Activated CD8-positive, alpha-beta memory T cell treated with anti-CD3 and anti-CD28 coated beads for 1 hour (primary cell): ENCODE measurements around the gene DPH3.
"Not testable (repeated sequence)": the region's sequence is repeated elsewhere in the genome, so short reads cannot be mapped to it uniquely, and the experiment has no call there.

ENCODE experiments used
- DNase-seq, 2 donors: peaks; one replicate each; pipeline ENCODE4 v3.0.0-alpha.2; 2020; ENCODE audit warnings: low read depth in 1 of 2; ENCODE audit errors: extremely low read depth in 1 of 2

The DPH3 gene

DNA sequence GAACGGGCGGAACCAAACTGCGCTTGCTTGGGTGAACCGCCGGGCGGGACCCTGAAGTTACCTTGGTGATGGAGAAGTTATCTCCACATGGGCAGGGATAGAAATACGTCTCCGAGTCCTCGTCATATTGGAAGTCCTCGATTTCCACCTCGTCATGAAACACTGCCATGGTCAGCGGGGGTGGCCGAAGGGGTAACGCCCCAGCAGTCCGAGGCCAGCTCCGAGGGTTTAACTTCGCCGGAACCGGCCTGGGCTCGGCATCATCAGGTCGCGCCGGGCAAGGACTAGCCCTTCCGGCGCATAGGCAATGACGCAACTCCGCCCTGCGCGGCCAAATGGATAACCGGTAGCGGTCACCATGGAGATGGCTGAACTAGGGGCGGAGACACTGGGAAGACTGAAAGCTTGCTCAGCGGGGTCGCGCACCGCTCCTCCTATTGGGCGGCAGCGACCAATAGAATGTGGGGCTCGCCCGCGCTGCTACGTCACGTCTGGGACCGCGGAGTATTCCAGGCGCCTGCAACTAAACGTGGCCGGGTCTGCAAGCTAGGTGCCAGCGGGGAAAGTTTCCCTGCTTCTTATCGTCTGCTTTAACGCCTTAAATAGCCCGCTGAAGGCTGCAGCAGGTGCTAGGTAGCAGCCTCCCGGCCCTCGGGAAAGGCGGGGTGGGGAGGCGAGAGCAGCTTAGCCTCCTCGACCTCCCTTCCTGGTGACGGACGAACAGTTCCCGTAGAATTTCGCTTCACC lies at the start of gene DPH3, which contains the start of gene OXNAD1:
DPH3 (minus strand) TSS at position 236 of the 747 bp plus-strand sequence; CDS start at position 169, 67 bp downstream.
OXNAD1 (plus strand) TSS at position 505 of the 747 bp plus-strand sequence. CDS start 5,741 bp downstream, outside the sequence.
- DNase-seq, result peak; percentile 99

DNA sequence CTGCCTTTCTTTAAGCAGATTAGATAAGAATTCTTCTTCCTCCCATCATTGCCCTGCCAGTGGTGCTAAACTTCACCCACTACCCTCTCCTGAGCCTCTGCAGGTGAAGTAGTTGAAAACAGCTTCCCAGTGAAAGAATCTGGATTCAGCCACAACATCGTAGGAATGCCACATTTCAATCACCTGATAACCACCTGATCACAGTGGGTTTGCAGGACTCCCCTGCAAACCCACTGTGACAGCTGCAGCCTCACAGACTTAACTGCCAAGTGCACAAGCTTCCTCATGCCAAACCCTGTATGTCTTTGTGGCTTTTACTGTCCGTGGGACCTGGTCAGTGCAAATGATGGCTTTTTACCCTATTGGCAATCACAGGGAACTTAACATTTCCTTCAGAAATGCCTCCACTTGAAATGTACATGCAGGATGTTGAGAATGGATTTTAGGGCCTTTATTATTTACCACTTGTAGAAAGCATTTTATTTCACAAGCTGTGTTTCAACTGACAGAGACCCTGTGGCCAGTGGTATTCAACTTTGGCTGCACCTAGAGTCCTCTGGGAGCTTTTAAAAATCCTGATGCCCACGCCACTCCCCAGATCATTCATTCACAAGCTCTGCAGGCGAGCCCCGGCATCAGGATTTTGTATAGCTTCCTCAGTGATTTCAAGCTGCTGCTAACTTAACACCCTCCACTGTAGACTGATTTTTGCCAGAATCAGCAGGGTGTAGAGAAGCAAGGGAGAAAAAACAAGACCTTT lies 49.3 kb upstream of the DPH3 start:
- no peak for DNase-seq

DNA sequence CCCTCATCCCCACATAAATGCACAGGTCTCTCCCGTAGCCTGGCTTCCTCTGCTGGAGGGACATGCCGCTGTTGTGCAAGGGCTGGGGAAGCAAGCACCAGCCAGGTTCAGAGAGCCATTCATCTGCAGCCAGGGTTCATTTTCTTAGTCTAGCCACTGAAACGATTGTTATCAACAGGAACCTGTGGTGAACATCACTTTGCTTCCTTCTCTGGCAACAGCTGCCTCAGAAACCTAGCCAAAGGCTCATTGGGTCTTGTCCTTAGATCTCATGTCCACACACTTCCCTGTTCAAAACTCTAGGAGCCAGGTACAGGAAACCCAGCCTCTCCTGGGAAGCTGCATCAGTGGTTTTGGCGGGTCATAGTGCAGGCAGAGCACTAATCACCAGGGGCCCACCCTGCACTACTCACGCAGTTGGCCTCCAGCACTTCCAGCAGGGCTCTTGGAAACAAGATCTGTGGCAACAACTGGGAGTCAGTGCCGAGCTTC lies 47.3 kb upstream of the DPH3 start:
- no peak for DNase-seq

DNA sequence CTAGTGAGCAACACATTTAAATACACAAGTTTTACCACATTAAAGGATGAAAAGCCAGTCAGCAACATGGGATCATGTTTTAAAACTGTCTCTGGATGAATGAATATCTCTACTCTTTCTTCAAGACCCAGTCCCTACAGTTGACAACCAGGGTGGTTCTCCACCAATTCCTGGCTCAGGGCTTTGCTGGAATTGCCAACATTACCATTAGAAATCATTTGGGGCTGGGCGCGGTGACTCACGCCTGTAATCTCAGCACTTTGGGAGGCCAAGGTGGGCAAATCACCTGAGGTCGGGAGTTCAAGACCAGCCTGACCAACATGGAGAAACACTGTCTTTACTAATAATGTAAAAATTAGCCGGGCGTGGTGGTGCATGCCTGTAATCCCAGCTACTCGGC lies 45.7 kb upstream of the DPH3 start:
- not testable (repeated sequence) for DNase-seq

DNA sequence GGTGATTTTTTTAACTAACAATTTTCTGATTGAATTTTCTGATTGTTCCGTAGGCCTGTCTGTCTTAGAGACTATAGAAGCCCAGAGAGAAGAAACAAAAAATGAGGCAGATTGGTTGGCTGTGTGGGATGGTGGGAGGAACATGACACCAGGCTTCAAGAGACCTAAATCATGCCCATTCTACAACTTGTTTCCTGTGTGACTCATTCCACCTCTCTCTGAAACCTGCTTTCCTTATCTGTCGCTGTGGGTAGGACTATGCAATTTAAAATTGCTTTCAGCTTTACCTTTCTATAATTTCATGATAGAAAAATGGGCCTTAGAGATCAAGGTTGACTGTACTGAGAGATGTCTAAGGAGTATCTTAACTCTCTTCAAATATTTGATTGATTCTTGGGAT lies 44.8 kb upstream of the DPH3 start:
- DNase-seq, result no peak

DNA sequence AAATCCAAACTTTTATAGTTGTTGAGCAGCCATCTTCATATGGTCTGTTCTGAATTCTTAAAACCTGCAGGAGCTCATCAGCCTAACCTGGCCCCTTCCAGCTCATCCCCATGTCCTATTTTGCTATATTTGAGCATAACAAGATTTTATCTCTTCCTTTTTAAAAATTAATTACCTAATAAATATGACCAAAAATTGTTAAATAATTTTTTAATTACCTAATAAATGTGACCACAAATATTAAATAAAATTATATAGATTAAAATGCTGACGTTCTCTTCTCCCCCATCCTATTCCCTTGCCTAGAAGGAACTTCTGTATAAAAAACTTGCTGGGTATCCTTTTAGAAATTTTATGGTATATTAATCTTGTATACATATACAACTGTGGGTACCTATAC lies 44.0 kb upstream of the DPH3 start:
- DNase-seq, result no peak

DNA sequence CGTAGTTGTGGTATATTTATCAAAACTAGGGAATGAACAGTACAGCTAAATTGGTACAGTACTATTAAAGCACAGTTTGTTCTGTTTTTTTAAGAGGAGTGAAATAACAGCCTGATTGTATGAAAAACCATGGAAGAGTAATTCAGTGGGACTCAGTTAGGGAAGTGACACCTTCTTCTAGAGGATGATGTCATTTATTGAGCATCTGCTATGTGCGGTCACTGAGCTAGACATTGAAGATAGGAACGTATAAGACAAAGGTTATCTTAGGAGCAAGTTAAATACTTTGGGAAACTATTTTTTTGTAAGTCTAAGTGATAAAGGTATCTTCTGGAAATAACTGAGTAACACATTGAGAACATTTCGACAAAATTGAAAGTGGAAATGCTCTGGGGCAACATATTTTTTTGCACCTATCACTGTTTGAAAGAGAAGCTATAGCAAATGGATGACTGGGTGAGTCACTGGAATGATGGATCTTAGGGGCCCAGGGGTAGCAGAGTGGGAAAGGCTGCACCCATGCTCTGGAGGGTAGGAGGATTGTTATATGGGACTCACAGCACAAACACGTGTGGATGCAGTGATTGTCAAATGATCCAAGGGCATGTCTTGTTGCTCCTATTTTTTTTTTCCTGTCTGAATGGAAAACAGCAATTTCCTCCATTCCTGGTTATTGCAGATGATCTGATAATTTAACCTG lies 43.2 kb upstream of the DPH3 start:
- no peak for DNase-seq

DNA sequence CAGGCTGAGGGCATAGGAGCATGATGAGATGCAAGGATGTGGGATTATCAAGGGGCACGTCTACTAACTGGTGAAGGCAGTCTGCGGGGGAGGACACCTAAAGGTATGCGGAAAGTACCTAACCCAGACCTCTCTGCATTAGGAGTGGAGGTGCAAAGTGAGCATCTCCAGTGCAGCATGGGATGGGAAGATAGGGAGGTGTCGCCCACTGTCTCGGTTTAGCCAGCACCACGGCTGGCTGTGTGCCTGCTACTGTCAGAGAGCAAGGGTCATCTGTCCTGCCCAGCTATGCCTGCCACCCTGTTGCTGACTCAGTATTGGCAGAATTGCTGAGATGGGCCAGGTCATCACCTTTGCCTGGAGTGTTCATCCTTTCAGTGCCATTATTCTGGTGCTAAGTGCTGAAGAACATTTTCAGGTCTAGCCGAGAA lies 40.4 kb upstream of the DPH3 start:
- no peak for DNase-seq

DNA sequence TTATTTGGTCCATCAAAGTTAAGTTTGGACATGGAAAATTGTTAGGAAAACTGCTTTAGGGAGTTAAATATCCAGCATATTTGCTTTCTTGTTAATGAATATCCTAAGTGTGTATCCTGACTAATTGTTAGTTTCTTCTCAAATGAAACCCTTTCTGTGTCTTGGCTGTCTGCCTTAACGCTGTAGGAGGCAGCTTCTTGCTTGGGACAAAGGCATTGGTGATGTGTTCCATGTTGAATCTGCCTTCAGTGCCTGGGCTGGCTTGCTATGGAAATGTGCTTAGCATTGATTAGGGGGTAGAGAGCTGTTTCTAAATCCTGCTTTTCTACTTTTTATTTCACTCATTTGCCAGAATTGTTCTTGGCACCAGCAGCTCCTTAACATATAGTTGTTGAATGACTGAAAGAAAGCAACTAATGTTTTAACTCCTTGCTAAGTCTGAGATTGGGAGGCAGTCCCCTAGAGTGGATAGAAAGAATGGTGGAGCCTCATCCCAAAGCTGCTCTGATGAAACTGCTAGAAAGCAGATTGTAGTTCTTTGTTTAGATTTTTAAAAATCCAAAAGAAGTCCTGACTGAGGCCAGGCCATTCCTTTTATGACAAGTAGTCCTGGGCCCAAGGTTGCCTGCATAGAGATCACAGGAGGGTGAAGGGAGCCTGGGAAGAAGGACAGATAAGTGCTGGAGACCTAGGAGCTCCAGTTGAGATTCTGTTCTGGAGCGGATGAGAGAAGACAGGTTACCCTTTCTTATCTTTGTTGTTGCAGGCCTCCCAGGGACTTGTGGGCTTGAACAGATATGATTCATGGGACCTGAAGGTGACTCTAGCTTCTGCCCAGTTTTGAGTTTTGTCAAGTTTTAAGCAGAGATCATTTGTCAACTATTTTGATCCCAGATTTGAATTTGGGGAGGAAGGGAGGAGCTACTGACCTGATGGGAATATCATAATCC lies 39.6 kb upstream of the DPH3 start:
- no peak for DNase-seq

DNA sequence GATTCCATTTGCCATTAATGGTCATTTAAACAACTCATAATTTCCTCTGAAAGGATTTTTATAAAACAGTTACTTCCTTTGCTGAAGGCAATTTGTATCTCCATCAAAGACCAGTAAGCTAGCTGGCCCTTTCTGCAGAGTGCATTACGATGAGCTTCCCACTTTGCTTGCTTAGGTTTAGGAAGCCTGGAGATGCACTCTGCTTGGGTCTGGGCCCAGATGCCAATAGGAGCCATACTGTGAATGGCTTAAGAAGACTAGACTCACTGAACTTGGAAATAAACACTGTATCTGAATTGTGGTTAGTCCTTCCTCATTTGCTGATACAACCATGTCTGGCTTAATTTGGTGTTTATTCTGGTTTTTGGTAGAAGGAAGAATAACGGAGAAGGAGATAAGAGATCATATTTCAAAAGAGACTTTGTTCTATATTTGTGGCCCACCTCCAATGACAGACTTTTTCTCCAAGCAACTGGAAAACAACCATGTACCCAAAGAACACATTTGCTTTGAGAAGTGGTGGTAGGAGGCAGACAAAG lies 38.4 kb upstream of the DPH3 start:
- DNase-seq, result no peak

DNA sequence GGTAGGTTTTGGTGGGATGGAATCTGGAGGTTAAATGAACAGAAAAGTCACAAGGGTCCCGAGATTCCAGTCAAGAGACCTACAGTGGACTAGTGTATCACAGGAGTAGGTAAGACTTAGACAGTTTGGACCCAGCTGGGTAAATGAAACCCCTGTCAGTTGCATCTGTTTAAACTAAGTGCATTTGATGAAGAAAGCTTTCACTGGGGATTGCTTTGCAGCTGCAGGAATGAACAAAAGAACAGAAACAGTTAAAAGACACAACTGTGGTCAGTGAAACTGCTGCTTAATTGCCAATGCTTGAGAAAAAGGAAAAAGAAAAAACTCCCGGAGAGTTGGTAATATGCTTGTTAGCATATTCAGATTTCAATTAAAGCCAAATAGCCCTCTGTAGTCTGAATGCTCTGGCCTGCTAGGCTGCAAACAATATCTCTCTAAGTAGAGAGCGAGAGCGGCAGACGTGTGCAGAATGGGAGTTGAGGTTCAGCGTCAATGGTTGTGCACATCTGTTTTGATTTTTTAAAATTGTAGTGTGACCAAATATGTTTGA lies 37.4 kb upstream of the DPH3 start:
- no peak for DNase-seq

DNA sequence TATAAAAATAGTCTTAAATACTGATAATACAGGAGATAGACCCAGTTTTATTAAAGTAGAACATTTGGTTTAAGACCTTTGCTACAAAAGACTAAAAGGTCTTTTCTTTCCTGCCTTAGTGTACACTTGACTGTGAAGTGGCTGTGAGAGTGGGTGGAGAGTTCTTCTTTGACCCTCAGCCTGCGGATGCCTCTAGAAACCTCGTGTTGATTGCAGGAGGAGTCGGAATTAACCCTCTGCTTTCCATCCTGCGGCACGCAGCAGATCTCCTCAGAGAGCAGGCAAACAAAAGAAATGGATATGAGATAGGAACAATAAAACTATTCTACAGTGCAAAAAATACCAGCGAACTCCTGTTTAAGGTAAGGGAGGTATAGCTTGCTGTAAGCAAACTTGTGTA lies 36.8 kb upstream of the DPH3 start:
- no peak for DNase-seq

DNA sequence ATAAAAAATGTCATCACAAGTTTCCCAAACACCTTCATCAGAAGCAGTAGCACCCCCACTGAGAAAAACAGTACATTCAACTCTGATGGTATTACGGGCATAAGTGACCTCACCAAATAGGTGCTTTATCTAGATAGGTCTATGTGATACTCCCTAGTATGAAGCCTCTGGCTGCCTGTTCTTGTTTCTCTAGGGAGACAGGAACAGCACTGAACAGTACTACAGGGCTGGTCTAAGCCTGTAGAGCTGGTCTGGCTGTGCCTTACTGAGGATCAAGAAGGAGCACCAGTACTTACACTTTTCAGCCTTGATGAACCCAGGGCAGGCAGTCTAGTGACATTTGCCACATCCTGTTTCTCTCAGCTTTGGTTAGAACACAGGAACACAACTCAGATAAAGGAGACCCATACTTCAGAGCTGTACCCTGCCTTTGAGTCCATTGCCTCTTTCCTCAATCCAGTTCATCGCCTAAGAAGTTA lies 36.2 kb upstream of the DPH3 start:
- no peak for DNase-seq

DNA sequence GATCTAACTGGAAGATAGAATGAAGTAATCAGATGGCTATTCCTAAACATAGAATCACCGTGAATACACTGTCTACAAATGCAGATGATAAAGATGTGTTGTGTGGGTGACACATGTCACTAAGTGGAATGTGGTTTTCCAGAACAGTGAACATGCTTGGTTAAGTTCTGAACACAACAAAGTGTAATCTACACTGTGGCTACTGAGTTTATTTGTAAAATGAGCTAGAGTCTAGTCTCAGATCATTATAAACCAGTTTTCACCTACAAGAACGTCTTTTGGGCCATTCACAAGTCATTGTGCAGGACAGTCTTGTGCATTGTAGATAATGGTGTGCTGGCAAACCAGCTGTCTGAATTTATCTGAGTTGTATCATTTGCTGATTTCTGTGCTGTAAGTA lies 35.6 kb upstream of the DPH3 start:
- no peak for DNase-seq

DNA sequence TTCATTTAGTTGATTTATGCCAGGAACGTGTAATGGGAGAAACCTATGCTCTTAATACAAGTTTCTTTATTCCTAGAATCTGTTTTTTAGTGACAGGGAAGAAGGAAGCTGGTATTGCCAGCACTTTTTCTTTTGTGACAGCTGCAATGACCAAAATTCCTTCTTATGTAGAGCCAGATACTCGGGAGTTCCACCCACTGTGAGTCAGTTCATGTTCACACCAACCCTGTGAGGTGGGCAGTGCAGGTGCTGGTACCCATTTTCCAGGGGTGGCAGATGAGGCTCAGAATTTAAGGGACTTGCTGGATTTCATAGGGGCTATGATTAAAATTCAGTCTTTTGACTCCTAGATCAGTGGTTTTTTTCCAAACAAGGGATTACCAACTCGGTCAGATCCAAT lies 35.0 kb upstream of the DPH3 start:
- DNase-seq, result no peak

DNA sequence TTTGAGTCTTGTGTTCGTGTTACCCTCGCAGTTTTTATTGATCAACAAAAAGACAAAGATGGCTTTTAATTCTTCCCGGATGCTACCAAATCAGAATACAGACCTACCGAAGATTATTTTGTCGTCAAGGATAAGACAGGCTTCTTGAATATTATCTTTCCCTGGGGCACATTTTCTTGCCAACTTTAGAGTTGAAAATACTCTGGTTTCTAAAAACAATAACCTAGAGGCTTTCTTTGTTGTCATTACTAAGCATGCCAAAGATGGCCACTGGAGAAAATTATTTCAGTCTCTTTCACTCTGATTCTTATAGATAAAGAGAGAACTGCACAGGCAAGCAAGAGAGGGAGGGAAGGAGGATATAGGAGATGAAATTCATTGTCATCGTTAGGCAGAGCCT lies 34.1 kb upstream of the DPH3 start:
- DNase-seq, result no peak

DNA sequence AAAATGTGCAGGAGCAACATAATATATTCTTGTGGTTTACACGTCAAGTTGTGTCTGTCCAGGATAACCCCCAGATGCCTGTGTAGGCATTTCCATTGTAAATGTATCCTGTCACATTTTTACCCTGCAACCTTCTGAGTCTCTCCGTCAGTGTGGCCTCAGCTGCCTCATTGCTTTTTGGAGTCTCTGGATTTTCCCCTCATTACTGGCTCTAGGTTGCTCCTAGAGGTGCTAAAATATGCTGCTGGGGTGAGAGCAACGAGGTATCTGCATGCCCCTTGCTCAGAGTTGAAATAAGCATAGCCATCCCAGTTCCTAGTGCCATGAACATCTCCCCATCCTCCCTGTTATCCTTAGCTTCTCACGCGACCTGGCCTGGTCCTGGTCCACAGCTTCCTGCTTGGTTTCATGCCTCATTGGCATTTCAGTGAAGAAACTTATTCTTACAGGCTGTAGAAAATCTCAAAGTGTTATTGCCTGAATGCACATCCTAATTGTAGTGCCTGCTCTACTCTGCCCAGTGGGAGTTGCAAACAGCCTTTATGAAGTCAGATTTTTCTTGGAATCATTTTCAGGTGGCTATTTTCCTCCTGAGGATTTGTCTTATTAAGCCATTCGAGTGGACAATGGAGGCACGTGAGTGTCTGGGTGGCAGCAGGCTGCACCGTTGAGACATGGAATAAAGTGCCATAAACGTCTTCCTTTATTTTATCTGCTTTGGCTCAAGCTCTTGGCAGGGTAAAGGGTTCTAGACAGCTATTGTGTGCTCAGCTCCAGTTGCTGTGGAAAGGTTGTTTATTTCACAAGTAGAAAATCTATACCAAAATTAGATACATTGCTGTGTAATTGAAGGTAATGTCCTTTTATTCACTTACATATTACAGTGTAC lies 33.5 kb upstream of the DPH3 start:
- DNase-seq, result no peak

DNA sequence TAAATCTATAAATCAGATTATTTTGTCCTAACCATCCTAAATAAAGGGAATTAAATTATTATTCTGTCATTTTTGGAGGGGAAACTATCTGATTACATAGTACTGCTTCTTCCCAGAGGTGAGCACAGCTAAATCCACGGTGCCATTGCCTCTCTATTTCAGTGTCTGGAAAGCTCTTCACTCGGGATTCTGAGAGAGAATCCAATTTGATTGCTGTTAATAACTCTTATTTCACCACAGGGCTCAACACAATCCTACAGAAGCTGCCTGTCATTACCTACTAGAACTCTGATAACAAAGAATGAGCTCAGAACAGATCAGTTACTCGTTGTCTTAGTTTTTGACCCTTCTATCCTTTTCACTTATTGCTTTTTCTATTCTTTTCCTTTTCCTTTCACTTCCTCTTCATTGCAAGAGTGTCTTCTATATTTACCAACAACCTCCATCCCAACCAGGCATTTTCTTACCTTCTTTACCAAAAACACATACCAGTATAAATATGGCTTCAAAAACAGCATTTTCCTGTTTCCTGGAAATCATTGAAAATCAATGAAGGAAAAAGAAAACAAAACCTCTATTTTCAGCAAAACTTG lies 30.7 kb upstream of the DPH3 start:
- no peak for DNase-seq
